HG03064 (cell line): ENCODE data around the gene GNG7.
"Not testable (repeated sequence)": the region's sequence is repeated elsewhere in the genome, so short reads cannot be mapped to it uniquely, and the experiment has no call there.

Experiments used
- ATAC-seq: cut with Tn5 transposase; IDR thresholded peaks from one replicate; pipeline ENCODE4 v1.9.1; 2021; ENCODE audit warnings: low read depth; ENCODE audit not compliant: unreplicated experiment

Gene GNG7

DNA sequence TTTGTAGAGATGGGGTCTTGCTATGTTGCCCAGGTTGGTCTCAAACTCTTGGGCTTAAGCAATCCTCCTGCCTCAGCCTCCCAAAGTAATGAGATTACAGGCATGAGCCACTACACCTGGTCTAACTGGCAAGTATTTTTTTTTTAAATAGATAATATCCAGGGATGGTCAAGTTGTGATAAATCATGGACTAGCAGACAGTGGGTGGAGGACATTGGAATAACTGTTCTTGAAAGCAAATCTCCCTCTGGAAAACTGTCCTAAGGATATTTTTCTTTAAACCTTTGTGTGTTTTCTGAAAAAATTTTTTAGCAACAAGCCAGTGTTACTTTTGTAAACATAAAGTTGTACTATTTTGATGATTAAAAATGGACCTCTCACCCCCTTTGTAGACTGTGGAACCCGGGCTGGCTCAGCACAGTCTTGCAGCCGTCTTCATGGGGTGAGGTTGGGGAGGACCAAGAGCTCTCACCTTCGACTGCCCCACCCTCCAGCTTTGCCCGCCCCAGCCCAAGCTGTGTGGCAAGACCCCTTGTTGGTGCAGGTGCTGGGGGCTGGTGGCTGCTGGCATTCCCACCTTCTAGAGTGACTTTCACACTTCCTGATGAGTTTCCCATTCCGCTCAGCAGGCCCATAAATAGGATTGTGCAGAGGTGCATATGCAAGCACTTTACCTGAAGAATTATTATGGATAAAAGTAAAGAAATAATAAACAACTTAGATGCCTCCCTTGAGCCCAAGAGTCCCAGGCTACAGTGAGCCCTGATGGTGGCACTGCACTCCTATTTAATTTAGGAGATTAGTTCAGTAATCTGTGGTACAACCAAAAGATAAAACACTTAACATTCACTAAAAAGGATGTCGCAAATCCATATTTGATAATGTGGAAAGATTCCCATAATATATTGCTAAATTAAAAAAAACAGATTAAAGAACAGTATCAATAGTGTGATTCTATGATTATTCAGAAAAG, 119.2 kb downstream of the GNG7 start:
- ATAC-seq = no peak

GRCh38 chr19:2580396-2580795, 122.1 kb downstream of the GNG7 start:
- not testable (repeated sequence) for ATAC-seq

DNA sequence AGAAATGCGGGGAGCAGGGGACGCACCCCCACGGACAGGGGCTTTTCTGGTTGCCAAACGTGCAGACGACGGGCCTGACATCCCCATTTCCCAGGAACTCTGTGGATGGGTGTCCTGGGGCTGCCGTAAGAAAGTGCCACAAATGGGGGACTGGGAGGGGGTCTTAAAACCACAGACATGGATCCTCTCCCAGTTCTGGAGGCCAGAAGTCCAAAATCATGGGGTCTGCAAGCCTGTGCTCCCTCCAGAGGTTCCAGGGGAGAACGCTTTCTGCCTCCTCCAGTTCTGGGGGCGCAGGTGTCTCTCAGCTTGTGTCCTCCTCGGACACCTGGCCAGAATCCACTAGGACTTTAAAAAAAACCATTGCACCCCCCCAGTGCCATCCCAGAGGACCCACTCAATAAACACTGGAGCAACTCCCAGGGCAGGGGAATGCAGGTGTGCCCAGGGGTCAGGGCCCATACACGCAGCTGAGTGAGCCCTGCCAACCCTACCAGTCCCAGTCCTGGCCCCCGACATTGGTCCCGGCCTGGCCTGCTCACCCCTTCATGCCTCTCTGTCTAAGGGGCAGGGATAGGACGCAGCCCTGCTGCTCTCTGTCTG, 122.7 kb downstream of the GNG7 start:
- ATAC-seq = no peak

DNA sequence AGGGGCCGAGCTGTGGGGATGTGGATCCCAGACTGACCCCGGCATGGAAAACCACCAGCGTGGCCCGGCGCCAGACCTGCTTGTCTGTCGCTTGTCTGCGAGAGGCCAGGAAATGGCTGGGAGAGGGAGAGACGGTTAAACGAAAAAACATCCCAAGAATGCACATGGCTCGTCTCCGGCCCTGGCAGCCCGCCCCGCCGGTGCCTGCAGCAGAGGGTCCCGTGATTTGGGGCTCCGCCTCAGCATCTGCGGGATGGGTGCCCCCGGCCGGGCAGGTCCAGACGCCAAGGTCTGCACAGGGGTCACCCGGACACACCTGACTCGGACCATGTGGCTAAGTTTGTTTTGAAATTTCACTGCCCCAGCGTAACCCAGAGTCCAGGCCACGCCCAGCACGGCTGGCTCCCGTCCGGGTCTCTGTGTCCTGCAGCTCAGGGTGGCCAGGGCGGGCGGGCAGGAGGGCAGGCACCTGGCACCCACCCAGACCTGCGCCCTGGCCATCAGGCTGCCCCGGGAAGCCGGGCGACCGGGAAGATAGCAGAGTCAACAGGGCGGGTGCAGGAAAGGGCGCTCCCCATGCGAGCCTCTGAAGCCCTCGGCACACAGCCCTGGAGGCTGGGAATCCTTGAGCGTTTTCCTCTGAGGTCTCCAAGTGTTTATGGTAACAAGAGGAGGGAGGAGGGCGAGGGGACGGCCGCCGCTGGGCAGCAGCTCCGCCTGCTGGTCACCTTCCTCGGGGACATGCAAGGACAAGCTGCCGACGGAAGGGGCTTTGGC, 123.4 kb downstream of the GNG7 start:
- ATAC-seq = no peak

DNA sequence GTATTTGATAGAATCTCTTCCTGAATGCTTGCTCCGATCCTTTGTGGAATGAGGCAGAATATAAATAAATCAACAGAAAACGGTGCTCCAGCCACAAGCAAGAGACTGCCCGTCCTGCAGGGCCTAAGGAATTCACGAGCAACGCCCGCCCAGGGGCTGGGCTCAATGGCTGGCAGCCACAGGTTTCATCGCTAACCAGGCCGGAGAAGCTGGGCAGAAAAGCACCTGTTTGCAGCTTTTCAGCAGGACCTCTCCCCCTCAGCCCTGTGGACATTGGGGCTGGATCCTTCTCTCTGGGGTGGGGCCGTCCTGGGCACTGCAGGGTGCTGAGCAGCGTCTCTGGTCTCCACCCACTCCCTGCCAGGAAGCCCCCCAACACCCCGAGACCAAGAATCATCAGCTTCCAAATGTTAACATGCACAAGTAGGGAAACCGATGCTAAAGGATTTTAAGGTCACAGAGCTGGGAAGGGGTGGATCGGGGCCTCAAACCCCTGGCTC, 124.1 kb downstream of the GNG7 start:
- ATAC-seq = no peak

- ATAC-seq = no peak
Observed at GRCh38 chr19:2577722-2578335, 124.7 kb downstream of the GNG7 start.

- no peak for ATAC-seq
Observed at GRCh38 chr19:2575734-2576481, 126.6 kb downstream of the GNG7 start.

- ATAC-seq = no peak
Observed at GRCh38 chr19:2574971-2575630, 127.4 kb downstream of the GNG7 start.

GRCh38 chr19:2574478-2574931, 128.0 kb downstream of the GNG7 start:
- ATAC-seq = no peak

GRCh38 chr19:2573916-2574315, 128.6 kb downstream of the GNG7 start:
- no peak for ATAC-seq

GRCh38 chr19:2572152-2572551, 130.3 kb downstream of the GNG7 start:
- not testable (repeated sequence) for ATAC-seq

DNA sequence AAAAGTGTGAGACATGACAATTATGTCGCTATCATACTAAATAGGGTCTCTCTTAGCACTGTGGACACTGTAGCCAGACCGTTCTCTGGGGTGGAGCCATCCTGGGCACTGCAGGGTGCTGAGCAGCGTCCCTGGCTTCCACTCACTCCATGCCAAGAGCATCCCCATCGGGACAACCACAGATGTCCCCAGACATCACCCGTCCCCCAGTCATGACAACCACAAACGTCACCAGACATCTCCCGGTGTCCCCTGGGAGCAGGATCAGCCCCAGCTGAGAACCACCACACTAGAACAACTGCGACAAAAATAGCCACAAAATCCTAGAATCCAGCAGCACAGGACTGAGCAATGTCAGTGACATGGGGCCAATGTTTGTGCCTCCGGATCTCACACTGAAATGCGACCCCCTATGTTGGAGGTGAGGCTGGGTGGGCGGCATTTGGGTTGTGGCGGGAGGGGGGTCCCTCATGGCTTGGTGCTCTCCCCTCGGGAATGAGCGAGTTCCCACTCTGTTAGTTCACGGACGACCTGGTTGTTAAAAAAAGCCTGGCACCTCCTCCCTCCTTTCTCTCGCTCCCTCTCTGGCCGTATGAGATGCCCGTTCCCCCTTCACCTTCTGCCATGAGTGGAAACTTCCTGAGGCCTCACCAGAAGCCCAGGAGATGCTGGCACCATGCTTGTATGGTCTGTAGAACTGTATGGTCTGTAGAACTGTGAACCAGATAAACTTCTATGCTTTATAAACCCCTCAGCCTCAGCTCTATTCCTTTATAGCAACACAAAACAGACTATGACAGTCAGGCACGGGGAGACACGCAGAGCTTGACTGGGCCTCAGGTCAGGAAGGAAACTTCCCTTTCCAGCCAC, 132.7 kb downstream of the GNG7 start:
- no peak for ATAC-seq

DNA sequence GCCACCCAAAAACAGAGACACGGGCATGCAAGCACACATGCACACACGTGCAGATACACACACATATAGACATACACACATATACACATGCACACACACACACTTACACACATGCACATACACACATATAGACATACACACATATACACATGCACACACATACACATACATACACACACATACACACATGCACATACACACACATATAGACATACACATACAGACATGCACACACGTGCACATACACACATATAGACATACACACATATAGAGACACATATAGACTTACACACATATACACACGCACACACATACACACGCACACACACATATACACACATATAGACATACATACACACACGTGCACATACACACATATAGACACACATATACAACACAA, 134.5 kb downstream of the GNG7 start:
- ATAC-seq = no peak

DNA sequence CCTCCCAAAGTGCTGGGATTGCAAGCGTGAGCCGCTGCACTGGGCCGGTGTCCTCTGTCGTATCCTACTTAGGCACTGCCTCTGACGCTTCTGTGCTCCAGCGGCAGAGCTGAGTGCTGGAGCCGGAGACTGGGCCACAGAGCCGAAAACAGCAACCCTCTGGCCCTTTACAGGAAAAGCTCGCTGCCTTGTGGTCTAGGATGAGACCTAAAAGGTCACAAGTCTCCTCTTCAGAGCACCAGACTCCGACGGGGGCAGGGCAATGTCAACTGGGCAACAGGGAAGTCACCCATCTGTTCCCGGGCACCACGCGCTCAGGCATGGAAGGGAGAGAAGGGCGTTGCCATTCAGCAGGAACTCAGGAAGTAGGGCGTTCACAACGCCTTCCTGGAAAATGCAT, 134.9 kb downstream of the GNG7 start:
- no peak for ATAC-seq

GRCh38 chr19:2563546-2563945, 138.9 kb downstream of the GNG7 start:
- not testable (repeated sequence) for ATAC-seq

DNA sequence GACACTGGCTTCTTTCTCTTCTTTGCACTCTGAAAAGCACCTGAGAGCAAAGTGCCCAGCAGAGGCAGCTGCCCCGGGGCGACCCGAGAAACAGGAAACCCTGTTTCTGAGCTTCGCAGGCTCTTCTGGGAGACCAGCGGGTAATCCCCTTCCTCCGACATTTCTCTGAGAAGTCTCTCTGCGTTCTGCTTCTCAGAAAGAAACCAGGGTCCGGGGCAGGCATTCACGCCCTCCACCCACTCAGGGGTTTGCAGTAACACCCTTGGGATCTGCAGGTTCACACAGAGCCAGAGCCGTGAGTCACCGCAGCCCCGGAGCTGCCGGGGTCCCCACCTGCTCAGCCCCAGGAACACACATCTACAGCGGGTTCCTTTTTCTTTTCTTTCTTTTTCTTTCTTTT, 140.6 kb downstream of the GNG7 start:
- ATAC-seq = peak; percentile 67

- no peak for ATAC-seq
Observed at GRCh38 chr19:2561221-2561620, 141.3 kb downstream of the GNG7 start.

GRCh38 chr19:2560369-2560768, 142.1 kb downstream of the GNG7 start:
- ATAC-seq = no peak
